GM20000 (cell line): ENCODE data around the gene TWIST2.

Experiments used
- DNase-seq: peaks from one replicate; pipeline ENCODE4 v3.0.0; 2012; ENCODE audit warnings: low spot score
- CTCF ChIP-seq: IDR thresholded peaks from 2 replicates; pipeline ENCODE4 v1.5.1; 2012; ENCODE audit warnings: mild to moderate bottlenecking, control low read depth; ENCODE audit errors: extremely low read depth, missing control alignments

TWIST2 gene

GRCh38 chr2:238879043-238879442 lies 31.2 kb downstream of the TWIST2 start:
- no peak for TF ChIP-seq CTCF
- DNase-seq, result no peak

DNA sequence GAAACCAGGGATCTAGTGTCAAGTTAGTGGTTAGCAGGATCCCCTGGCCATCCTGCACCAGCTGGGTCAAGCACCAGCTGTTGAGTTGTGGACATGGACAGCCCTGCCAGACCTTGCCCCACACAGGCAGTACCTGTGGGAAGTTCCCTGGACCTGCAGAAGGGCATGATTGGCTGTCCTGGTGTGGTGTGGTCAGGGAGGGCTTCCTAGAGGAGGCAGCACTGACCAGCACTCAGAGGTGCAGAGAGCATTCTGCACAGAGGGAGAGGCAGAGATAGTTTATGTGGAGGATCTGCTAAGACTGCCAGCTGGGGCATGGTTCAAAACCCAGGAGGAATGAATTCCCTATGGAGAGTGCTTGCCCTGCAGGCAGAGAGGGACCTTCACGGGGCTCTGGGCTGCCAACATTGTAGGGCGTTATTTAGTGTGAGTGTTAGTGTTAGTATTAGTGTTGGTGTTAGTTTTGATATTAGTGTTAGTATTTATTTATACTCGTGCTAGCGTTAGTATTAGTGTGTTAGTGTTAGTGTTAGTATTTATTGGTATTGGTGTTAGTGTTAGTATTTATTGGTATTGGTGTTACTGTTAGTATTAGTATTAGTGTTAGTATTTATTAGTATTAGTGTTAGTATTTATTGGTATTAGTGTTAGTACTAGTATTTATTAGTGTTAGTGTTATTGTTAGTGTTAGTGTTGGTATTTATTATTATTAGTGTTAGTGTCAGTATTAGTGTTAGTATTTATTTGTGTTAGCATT lies 31.9 kb downstream of the TWIST2 start:
- no peak for DNase-seq
- no peak for TF ChIP-seq CTCF

DNA sequence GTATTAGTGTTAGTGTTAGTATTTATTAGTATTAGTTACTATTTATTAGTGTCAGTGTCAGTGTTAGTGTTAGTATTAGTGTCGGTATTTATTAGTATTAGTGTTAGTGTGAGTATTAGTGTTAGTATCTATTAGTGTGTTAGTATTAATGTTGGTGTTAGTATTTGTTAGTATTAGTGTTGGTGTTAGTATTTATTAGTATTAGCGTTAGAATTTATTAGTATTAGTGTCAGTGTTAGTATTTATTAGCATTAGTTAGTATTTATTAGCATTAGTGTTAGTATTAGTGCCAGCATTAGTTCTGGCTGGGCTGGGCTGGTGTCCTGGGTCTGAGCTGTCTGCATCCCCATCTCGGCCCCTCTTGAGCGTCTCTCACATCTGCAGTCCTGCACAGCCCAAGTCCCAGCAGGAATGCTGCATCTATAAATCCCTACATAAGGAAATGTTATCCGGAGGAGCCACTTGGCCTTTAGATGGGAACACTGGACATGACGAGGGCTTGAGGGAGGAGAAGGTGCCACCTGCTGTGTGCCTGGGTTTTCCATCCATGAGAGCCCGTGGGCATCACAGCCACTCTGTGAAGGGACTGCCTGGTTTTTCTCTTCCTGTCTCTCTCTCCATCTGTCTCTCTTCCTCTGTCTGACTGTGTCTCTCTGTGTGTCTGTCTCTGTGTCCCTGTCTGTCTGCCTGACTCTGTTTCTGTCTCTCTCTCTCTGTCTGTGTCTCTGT lies 33.6 kb downstream of the TWIST2 start:
- TF ChIP-seq CTCF, result no peak
- no peak for DNase-seq

GRCh38 chr2:238882082-238882755 lies 34.3 kb downstream of the TWIST2 start:
- DNase-seq, result no peak
- TF ChIP-seq CTCF, result no peak

GRCh38 chr2:238883421-238883901 lies 35.6 kb downstream of the TWIST2 start:
- TF ChIP-seq CTCF, result no peak
- DNase-seq, result no peak

DNA sequence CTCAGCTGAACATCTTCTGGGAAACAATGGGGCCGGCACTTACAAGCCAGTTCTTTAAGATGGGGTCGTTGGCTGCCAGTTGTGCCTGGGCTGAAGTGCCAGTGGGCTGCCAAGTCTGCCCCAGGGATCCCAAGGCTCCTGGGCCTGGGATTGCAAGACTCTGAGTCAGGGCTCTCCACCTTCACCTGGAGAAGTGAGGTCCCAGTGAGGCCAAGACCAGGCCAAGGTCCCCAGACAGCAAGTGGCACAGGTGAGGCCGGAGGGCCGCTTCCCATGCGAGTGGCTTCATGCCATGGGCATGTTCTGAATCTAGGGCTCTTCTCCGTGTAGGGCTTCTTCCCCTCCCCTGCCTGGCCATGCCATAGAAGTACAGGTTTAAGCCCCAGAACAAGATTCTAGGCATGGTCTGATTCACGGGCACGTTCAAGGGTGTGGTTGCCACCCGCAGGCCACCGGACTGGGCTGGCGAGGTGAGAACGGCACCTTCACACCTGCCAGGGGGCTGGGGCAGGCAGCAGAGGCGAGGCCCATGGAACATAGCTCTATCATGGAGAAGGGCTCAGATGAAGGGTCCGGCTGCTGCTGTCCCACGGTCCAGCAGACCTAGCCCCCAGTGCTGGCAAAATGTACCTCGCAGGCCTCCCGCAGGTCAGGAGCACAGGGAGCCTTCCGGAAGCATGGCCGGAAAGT lies 36.4 kb downstream of the TWIST2 start:
- no peak for TF ChIP-seq CTCF
- DNase-seq, result no peak
